NCI-H128 (cell line): Measurements from ENCODE around the gene CDC42.

Experiments used
- DNase-seq: peaks from one replicate; lab custom pipeline; 2025; ENCODE audit not compliant: unreplicated experiment; lab: John Stamatoyannopoulos, UW

The CDC42 gene

DNA sequence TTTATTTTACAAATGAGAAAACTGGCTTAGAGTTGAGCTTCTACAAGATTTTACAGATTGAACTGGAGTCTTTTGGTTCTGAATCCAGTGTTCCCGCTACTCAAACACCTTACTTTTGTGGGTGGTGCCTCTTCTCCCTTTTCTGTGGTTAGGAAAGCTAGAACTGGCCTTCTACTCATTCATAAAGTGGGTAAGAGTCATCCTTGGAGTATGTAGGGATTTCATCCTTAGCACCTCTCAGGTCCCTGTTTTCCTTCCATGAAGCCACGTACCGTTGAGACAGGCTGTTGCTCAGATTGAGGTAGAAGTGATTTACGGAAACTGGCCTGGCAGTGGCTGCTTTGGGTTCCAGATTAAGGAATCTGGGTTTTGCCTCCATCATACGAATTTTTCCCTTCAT is 54.6 kb downstream of the CDC42 start:
- DNase-seq, result no peak

DNA sequence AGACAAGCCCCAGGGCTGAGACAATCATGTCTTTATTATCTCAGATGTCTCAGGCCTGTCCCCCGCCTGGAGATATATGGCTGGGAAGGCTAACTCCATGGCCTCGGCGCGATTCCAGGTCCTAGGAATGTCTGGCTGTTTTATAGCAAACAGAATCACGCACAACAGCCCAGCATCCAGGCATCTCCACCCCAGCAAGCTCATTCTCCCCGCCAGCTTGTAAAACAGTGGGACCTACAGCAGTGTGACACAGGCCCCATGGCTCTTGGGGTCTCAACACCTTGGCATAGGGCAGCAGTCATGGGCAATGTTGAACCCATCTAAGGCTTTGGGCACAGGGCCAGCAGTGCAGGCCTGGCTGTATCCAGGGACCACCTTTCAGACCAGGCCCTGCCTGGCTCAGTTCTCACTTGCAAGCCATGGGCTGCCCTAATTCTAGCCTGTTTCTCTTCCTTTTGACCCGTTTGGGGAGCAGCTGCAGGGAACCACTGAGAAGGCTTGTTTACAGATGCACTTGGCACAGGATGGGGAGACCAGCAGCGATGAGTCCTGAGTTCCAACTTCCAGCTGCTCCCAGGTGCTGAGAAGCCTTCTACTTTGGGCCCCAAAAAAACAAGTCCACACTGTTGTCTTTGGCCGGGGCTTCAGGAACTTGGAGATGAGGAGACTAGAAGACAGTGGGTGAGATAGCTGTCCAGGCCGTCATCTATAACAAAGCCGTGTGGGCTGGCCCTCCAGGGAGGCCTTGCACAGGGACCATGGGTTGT is 56.0 kb downstream of the CDC42 start:
- no peak for DNase-seq

DNA sequence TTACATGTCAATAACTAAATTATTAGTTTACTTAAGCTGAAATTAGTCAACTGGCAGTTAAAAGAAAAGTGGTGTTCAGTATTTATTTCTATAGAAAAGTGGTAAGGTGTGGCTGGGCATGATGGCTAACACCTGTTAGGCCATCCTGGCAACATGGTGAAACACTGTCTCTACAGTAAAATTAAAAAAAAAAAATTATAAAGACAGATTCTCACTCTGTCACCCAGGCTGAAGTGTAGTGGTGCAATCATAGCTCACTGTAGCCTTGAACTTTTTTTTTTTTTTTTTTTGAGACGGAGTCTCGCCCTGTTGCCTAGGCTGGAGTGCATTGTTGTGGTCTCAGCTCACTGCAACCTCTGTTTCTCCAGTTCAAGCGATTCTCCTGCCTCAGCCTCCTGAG is 57.5 kb downstream of the CDC42 start:
- DNase-seq, result no peak

DNA sequence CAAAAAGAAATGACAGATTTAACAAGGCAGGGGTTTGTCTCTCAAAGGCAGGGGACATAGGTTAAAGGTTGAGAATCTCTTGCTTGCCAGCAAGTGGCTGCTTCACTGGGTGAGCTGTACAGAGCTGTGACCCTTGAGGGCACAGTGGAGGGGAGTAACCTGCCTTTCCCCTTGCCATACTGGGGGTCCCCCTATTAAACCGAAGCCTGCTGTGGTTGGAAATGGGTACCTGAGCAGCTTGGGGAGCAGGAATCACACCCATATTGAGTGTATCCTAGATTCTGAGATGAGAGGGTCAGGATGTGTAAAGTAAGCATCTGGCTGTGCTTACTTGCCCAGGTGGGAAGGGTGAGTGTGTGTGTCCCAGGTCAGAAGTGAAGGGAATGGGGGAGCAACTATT is 58.6 kb downstream of the CDC42 start:
- DNase-seq, result no peak

DNA sequence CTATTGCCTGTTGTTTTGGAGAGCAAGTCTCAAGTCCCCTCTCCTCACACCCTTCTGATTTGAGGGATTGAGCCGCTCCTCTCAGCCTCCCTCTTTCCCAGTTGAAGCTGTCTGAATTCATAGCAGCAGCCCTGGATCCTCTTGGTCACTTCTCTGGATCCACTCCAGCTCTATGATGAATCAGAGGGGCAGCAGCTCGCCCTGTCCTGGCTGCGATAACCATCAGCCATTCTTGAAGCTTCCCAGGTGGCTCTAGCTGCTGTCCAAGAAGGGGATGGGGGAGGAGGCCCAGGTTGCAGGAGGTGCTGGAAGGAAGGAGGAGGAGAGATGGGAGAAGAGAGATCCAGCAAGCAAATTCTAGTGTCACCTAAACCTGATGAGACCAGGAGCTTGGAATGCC is 59.1 kb downstream of the CDC42 start:
- no peak for DNase-seq

DNA sequence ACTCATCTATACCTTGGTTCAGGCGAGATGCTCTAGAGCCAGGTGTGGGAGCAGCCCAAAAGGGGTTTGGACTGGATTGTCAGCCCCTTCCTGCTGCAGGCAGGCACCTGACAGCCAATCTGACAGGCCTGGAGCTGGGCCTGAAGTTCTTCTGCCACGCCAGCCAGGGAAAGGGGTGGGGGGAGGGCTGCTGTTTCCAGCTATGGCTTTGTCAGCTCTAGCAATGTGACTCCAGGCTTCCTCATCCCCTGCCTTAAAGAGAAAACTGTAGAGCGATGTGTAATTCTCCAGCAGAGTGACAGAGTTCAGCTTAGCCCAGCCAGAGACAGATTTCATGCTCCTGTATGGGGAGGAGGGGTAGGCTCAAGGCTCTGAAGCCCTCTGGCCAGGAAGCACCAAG is 60.0 kb downstream of the CDC42 start:
- DNase-seq, result no peak

DNA sequence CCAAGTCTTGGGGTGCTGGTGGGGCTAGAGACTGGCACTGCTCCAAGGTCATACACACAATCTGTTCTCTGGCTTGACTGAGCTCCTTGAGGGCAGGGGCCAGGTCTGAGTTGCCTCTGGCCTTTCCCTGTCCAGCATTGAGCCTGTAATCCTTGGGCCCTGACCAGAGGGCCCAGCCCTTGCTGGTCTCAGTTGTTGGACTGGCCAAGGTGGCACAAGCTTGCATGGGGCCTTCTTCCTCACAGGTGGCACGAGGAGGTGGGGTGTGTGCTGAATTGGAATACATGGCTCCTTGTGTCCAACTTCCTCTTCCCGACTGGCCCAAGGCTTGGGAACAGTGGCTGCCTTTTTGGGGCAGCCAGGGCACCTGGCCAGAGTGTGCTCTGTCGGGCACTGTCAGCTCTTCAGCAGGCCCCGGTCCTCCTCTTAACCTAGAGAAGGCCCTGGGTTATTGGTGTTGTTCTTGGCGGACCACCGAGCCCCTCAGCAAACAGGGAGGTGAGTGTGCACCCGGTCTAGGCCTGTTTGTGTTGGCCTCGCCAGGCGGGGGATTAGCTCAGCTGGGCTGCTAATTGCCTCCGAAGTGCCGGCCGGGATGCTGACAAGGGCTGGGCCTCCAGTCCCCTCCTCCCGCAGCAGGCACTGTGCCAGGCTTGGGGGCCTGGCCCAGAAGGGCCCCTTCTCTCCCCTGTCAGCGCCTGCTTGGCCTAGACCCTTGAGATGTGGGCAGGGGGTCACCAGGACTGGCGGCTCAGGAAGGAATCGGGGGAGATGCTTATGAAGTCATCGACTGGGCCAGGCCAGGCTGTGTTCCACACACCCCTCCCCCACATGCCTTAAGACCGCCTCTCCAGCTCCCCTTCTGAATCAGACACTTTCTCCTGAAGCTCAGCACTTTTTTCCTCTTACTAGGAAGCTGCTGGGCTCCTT is 61.8 kb downstream of the CDC42 start:
- no peak for DNase-seq

DNA sequence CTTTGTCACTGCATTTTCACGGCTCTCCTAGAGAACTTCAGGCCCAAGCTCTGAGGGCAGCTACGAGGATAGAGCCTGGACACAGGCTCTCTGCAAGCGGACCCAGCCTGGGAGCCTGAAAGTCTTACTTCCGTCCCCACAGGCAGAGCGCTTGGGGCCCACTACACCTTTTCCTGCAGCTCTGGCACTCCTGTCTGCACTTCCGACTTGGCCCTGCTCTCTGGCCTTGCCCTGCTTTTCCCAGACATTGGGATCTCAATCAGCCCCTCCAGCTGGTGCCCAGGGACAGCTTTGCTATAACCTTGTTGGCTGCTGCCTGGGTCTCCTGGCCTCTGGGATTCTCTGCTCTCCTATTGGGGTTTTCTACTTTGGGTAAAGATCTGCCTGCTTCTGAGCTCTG is 62.8 kb downstream of the CDC42 start:
- no peak for DNase-seq

DNA sequence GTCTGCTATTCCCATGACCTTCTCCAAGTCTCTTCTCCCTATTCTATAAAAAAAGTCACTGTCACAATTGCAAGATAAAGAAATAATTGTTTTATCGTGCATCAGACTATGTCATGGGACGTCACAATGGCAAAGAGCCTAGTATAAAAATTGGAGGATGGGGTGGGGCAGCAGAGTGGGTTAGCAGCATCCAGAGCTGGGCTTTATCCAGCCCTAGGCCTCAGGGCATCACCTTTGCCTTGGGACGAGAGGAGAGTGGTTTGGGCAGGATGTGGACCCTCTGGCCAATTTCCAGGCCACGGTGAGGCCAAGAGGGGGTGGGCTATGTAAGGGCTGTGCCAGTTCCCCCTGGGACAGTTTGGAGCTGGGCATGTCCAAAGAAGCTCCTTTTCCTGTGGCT is 64.7 kb downstream of the CDC42 start:
- no peak for DNase-seq

DNA sequence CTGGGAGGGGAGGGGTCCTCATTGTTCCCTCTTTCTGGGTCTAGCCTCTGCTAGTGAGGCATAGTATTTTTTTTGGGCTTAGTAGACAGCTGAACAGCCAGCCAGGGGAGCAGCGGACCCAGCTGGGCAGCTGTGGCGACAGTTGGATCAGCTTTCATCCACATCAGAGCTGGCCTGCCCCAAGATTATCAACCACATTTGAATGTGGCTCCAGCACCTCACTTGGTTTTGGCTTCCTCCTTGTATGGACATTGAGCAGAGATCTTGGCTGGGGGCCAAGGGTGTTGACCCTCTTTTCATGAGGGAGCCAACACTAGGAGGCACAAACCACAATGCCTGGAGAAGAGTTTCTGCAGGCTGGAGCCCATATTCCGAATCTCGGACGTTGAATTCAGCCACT is 65.3 kb downstream of the CDC42 start:
- DNase-seq, result no peak

DNA sequence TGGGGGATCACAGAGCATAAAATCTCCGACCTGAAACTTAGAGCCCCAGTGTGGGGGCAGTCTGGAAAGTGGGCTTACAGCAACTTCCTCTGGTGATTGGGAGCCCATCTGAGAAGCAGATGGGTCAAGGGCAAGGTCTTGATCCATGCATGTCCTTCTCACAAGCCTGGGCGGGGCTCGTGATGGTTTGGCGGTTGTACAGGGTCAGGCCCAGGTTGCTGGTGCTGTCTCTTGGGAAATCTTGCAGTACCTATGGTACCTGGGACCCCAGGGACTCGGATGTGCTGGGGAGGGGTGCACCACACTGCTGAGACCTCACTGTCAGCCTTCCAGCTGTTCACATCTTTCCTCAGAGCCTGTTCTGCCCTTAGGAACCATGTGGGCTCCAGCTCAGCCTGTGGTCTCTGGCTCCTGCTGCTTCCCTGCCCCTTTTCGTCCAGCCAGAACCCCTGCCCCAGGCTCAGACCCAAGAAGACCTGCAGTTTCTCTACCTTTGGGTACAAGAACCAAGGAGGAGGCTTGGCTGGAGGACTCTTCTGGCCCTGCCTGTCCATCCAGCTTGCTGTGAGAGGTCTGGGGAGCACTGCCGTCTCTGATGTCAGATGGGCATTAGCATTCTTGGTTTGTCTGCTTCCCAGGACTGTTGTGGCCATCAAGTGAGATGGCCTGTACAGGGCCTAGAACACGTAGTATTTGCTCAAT is 65.9 kb downstream of the CDC42 start:
- DNase-seq, result no peak

DNA sequence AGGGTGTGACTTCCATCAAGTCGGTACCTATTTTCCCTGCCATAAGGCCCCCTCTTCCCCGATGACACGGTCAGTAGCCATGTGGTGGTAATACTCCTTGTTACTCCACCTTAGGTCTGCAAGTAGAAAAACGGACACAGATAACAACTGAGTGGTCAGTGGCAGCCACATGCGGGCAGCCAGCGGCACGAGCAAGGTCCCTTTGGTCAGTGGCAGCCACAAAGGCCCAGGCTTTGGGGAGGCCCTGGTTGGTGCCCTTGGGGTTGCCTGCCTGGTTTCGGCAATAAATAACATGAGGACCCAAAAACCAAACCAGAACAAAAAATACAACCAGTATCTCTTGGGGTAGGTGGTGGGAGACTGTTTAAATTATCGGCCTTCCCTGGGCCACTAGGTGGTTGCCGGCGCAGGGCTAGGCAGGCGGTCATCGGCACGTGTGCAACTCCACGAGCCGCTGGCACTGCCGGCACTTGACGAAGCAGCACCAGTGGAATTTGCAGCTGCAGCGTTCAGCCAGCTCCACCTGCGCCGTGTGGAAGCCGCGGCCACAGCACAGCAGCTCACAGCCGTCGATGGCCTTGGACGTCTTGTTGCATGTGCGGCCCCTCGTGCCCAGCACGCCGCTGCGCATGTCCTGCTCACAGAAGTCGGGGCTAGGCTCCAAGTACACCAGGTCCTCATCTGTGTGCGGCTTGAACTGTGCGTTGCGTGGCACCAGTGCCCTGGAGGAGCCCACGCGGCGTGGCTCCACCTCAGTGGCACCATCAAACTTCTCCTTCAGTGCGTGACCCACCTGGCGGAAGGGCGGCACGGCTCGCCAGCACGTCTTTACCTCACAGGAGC is 67.3 kb downstream of the CDC42 start:
- no peak for DNase-seq

DNA sequence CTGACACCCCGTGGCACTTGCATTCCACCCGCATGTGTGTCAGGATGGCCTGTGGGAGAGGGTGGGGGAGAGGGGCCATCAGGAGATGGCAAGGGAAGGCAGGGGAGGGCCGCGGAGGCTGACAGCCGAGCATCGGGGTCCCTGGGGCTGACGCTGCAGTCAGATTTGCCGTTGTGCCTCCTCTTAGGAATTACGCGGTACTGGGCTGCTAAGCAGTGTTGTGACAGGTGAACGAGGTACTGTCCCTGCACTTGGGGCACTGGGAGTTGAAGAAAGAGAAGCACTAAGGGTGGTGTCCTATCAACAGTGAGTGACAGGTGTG is 67.9 kb downstream of the CDC42 start:
- DNase-seq, result no peak

DNA sequence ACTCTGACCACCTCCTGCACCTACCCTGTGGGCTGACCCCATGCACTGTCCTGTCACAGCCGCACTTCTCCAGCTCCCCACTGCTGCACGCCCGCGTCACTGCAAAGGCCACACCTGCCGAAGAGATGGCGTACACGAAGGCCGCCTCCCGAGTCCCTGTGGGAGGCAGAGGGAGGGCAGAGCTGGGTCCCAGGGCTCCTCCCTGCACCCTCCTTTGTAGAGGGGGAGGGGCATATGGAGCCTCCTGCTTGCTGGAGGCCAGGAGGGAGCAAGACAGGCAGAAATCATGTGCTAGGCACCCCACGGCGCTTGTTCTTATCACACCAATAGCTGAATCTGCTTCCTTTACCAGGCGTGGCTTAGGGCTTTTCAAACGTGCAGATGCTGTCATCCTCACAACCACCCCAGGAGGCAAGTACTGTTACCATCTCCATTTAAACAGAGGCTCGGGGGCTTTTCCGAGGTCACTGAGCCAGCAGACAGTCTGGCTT is 69.0 kb downstream of the CDC42 start:
- DNase-seq, result no peak

DNA sequence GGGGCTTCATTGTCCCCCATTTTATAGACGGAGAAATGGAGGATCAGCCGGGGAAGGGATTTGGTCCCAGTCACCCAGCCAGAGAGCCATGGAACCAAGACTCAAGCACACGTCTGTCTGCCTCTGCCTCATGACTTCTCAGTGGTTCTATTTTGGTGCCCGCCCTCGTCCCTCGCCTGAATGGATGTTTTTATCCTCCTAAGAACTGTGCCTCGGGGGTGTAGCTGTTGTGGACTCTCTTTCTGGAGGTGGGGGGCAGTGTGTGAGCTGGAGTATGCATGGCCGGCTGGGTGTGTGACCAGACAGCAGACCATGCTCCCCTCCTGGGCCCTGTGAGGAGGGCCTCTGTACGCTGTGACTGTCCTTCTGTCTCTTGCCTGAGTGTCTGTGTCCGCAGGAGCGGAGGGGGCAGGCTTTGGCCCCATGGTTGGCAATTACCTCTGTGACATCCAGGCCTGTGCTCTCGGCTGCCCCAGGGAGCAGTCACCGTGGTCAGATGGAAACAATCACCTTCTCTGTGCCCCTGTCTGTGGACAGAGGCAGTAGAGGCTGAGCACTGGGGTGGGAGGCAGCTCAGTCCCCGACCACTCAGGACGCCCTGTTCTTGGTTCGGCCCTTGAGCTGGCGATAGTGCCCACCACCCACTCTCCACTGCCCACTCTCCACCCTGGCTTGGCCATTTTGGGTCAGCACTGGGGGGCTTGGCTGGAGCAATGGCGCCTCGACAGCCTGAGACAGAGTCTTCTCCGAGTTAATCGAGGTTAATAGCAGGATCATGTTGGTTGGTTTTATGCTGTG is 70.0 kb downstream of the CDC42 start:
- no peak for DNase-seq

DNA sequence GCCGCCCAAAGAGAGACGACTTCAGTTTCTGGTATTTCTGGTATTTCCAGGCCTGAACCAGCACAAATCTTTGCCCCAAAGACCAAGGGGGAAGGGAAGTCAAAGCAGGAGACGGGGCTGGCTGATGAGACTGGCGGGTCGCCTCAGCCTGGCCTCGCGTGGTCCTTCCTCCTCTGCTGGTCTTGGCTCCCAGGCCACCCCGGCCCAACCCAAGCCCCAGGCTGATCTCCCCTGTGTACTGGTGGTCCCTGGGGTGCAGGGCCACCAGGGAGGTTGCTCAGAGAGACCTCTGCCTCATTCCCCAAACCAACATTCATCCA is 70.5 kb downstream of the CDC42 start:
- no peak for DNase-seq

DNA sequence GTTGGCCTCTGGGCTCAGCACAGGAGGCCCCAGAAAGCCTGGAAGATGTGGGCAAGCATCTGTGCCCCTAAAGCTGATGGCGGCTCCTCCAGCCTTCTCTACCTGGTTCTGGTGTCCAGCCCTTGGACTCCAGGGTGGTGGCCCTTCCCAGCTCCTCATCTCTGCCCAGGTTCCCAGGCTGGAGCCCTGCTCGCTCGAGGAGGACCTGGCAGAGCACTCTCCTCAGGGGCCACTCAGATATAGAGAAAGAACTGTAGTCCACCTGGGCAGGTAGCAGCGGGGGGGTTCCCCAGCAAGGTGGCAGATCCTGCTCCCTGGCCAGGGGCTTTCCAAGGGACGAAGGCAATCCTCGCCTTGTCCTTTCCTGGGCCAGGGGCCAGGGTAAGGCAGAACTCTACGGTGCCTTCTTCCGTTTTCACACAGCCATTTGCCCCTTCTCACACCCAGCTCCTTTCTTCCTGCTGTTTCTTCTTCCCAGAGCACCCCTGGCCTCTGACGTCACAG is 71.4 kb downstream of the CDC42 start:
- DNase-seq, result no peak

DNA sequence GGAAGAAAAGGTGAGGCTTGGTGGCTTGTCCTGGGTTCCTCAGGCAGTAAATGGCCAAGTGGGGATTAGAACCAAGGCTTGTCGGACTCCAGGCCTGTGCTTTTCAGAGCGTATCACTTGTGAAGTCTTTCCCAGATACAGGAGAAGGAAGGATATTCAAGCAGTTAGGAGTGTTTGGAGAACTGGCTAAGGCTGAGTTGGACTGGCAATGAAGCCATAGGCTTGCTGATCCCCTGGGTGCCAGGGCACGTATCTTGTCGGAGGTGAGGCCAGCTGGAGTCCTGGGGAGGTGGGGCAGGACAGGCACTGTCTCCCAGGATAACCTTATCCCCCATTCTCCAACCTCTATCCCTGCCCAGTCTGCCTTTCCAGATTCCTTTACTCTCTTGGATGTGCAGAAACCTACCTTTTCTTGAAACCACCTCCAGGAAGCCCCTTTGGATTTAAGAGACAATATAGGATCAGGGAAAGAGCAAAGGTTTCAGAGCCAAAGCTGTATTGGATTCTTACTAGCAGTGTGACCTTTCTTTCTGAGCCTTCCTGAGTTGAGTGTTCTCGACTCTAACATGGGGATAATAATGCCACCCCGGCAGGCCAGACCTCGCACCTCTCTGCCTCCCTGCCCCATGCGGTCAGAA is 72.2 kb downstream of the CDC42 start:
- no peak for DNase-seq

DNA sequence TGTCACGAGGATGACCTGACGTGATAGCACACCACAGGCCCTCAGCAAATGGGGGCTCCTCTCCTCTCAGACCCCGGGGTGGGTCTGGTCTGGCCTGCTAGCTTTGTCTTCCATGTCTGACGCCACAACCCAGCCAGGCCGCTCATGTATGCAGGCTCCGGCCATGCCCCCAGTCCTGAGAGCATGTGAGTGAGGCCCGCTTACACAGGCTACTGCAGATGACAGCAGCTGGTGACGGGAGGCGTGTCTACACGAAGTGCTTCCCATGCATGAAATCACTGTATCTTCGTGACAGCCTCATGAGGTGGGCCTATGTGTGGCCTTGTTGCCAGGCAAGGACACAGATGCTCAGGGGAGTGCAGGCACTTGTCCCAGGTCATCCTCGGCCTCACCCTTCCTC is 74.0 kb downstream of the CDC42 start:
- DNase-seq, result no peak

DNA sequence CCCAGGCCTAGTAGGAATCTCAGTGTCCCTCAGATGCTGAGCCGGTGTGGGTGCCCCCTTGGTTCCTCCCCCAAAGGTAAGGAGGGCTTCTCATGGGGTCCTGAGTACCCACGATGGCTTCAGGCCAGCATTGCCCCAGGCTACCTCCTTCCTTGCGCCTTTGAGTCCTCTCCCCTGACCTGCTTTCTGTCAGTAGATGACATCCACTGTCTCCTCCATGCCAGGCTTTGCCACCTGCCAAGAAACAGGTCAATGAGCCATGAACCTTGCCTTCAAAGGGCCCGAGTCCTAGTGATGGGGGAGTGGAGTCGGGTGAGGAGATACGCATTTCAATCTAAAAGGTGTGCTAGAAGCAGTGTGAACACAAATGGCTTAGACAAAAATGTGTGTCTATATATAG is 74.7 kb downstream of the CDC42 start:
- no peak for DNase-seq
